Neural cell (in vitro differentiated cells): ENCODE results near the gene ITM2B. TPM values are rescaled to one million over a fixed set of nuclear protein-coding genes. Genes with fewer than 3 reads are reported as not detected.

ENCODE experiments used
- H2AFZ ChIP-seq: fragments of 200-600, 300-800 bp; sonication (generic), shearing (Covaris generic); 2 replicates; pipeline ENCODE4 v1.6.0; 2014; ENCODE audit warnings: low read depth, mild to moderate bottlenecking, antibody characterized with exemption, low read length, moderate library complexity
- H3F3A ChIP-seq: fragments of 200-600 bp; shearing (Covaris generic); 2 replicates; pipeline ENCODE4 v1.6.1; 2016; ENCODE audit warnings: mild to moderate bottlenecking, moderate library complexity, mixed read lengths, antibody characterized with exemption, low read length; ENCODE audit not compliant: insufficient read depth, poor library complexity, severe bottlenecking
- H3K27ac ChIP-seq: fragments of 200-600, 300-800 bp; sonication (generic), shearing (Covaris generic); 2 replicates; pipeline ENCODE4 v1.5.1; 2014; ENCODE audit warnings: mild to moderate bottlenecking, low read length, moderate library complexity
- H3K27me3 ChIP-seq: fragments of 300-800, 200-600 bp; sonication (generic), shearing (Covaris generic); 2 replicates; pipeline ENCODE4 v1.6.0; 2014; ENCODE audit warnings: mild to moderate bottlenecking, low read depth, low read length, moderate library complexity; ENCODE audit not compliant: insufficient read depth
- H3K36me3 ChIP-seq: fragments of 300-800, 200-600 bp; sonication (generic), shearing (Covaris generic); 2 replicates; pipeline ENCODE4 v1.5.1; 2014; ENCODE audit warnings: mild to moderate bottlenecking, antibody characterized with exemption, low read length, moderate library complexity; ENCODE audit not compliant: insufficient read depth
- H3K4me2 ChIP-seq: fragments of 300-800, 200-600 bp; sonication (generic), shearing (Covaris generic); 2 replicates; pipeline ENCODE4 v1.6.0; 2014; ENCODE audit warnings: mild to moderate bottlenecking, low read length
- H3K4me3 ChIP-seq: fragments of 300-800, 200-600 bp; sonication (generic), shearing (Covaris generic); 2 replicates; pipeline ENCODE4 v1.5.1; 2014; ENCODE audit warnings: mild to moderate bottlenecking, low read length, moderate library complexity
- H3K79me2 ChIP-seq: fragments of 200-600 bp; shearing (Covaris generic); replicated peaks from 2 replicates; pipeline ENCODE4 v1.6.0; 2014; ENCODE audit warnings: mild to moderate bottlenecking, low read length, moderate library complexity; ENCODE audit not compliant: insufficient read depth
- H3K9ac ChIP-seq: fragments of 300-800, 200-600 bp; sonication (generic), shearing (Covaris generic); 2 replicates; pipeline ENCODE4 v1.6.1; 2016; ENCODE audit warnings: mild to moderate bottlenecking, low read length, mixed read lengths
- H3K9me2 ChIP-seq: fragments of 200-600 bp; shearing (Covaris generic); 2 replicates; pipeline ENCODE4 v1.6.1; 2016; ENCODE audit warnings: mild to moderate bottlenecking, low read length, mixed read lengths; ENCODE audit not compliant: insufficient read depth
- H3K9me3 ChIP-seq: fragments of 200-600, 300-800 bp; sonication (generic), shearing (Covaris generic); 2 replicates; pipeline ENCODE4 v1.6.1; 2016; ENCODE audit warnings: mild to moderate bottlenecking, mixed run types, low read length, moderate library complexity, mixed read lengths
- H4K20me1 ChIP-seq: fragments of 200-600 bp; shearing (Covaris generic); 2 replicates; pipeline ENCODE4 v1.6.1; 2016; ENCODE audit warnings: mild to moderate bottlenecking, mixed run types; ENCODE audit not compliant: insufficient read depth
- EP300 ChIP-seq: fragments of 450-650 bp; conservative IDR thresholded peaks from 2 replicates; pipeline ENCODE4 v1.6.1; 2014; ENCODE audit warnings: antibody characterized with exemption, mild to moderate bottlenecking, moderate library complexity; ENCODE audit not compliant: poor library complexity, severe bottlenecking
- EZH2 ChIP-seq: fragments of 200-600, 300-800 bp; shearing (Covaris generic), sonication (generic); IDR thresholded peaks from 2 replicates; pipeline ENCODE4 v1.6.1; 2014; ENCODE audit warnings: antibody characterized with exemption, low read length, borderline replicate concordance, mild to moderate bottlenecking; ENCODE audit not compliant: insufficient read depth, poor library complexity, severe bottlenecking
- MXI1 ChIP-seq: fragments of 450-650 bp; conservative IDR thresholded peaks from 2 replicates; pipeline ENCODE4 v1.6.1; 2014; ENCODE audit warnings: antibody characterized with exemption, mild to moderate bottlenecking; ENCODE audit not compliant: poor library complexity, severe bottlenecking
- POLR2AphosphoS5 ChIP-seq: IDR thresholded peaks from 2 replicates; pipeline ENCODE4 v1.6.1; 2012
- RAD21 ChIP-seq: fragments of 450-650 bp; conservative IDR thresholded peaks from 2 replicates; pipeline ENCODE4 v1.6.1; 2014; ENCODE audit warnings: antibody characterized with exemption, mild to moderate bottlenecking, moderate library complexity
- SMC3 ChIP-seq: fragments of 450-650 bp; conservative IDR thresholded peaks from 2 replicates; pipeline ENCODE4 v1.6.1; 2014; ENCODE audit warnings: antibody characterized with exemption, mild to moderate bottlenecking, moderate library complexity; ENCODE audit not compliant: poor library complexity
- TAF1 ChIP-seq: IDR thresholded peaks from 2 replicates; pipeline ENCODE4 v1.6.1; 2012; ENCODE audit warnings: low read depth
- polyA plus RNA-seq: library from polyadenylated mRNA; depleted of rRNA; stranded (reverse); fragments of >200 nt; gene quantifications from 2 replicates; pipeline ENCODE4 v1.2.3, GENCODE V29; 2014
- TF ChIP-seq, protein P1 (sequence below): IDR thresholded peaks from 2 replicates; pipeline ENCODE4 v1.6.1; 2012; ENCODE audit warnings: borderline replicate concordance
- TF ChIP-seq, protein P2 (sequence below): fragments of 450-650 bp; IDR thresholded peaks from 2 replicates; pipeline ENCODE4 v1.5.1; 2014; ENCODE audit warnings: antibody characterized with exemption, mild to moderate bottlenecking, moderate library complexity; ENCODE audit not compliant: poor library complexity, severe bottlenecking

ITM2B gene
- polyA plus RNA-seq, 1 donor from 2014 or later, result 275 TPM

DNA sequence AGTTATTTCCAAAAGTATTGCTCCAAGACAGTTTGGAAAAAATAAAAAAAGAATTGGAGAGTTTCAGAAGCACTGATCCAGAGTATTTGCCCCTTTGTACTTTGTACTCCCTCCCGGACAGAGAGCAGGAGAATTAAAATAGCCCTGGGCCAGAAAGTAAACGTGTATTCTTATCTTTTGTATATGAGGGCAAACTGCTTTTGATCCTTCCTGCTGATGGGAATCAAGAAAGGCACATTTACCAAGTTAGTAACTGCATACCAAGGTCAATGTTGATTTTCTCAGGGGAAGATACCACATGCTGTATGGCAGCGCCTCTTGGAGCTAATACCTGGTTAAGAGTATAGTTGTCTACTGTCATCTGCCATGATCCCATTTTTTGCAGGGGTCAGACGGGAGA is 59.6 kb downstream of the ITM2B start:
- no peaks in the 10 kb centered on the region for H4K20me1 ChIP-seq
- H3K9me3 ChIP-seq, result no peaks in the 10 kb centered on the region
- H3K4me3 ChIP-seq, result no peak overlapping the region
- no peak overlapping the region for H3K4me2 ChIP-seq
- H3K36me3 ChIP-seq, result no peaks in the 10 kb centered on the region
- no peaks in the 10 kb centered on the region for H3K27me3 ChIP-seq
- H2AFZ ChIP-seq, result no peak overlapping the region
- no peaks in the 10 kb centered on the region for H3F3A ChIP-seq
- no peaks in the 10 kb centered on the region for H3K79me2 ChIP-seq
- no peak overlapping the region for H3K27ac ChIP-seq
- no peaks in the 10 kb centered on the region for H3K9me2 ChIP-seq
- TF ChIP-seq RAD21, result no peak
- TF ChIP-seq TAF1, result no peak
- no peak for TF ChIP-seq POLR2AphosphoS5
- TF ChIP-seq, protein P1, sequence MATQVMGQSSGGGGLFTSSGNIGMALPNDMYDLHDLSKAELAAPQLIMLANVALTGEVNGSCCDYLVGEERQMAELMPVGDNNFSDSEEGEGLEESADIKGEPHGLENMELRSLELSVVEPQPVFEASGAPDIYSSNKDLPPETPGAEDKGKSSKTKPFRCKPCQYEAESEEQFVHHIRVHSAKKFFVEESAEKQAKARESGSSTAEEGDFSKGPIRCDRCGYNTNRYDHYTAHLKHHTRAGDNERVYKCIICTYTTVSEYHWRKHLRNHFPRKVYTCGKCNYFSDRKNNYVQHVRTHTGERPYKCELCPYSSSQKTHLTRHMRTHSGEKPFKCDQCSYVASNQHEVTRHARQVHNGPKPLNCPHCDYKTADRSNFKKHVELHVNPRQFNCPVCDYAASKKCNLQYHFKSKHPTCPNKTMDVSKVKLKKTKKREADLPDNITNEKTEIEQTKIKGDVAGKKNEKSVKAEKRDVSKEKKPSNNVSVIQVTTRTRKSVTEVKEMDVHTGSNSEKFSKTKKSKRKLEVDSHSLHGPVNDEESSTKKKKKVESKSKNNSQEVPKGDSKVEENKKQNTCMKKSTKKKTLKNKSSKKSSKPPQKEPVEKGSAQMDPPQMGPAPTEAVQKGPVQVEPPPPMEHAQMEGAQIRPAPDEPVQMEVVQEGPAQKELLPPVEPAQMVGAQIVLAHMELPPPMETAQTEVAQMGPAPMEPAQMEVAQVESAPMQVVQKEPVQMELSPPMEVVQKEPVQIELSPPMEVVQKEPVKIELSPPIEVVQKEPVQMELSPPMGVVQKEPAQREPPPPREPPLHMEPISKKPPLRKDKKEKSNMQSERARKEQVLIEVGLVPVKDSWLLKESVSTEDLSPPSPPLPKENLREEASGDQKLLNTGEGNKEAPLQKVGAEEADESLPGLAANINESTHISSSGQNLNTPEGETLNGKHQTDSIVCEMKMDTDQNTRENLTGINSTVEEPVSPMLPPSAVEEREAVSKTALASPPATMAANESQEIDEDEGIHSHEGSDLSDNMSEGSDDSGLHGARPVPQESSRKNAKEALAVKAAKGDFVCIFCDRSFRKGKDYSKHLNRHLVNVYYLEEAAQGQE, result no peak
- no peak for TF ChIP-seq EP300
- no peak for TF ChIP-seq SMC3
- TF ChIP-seq, protein P2, sequence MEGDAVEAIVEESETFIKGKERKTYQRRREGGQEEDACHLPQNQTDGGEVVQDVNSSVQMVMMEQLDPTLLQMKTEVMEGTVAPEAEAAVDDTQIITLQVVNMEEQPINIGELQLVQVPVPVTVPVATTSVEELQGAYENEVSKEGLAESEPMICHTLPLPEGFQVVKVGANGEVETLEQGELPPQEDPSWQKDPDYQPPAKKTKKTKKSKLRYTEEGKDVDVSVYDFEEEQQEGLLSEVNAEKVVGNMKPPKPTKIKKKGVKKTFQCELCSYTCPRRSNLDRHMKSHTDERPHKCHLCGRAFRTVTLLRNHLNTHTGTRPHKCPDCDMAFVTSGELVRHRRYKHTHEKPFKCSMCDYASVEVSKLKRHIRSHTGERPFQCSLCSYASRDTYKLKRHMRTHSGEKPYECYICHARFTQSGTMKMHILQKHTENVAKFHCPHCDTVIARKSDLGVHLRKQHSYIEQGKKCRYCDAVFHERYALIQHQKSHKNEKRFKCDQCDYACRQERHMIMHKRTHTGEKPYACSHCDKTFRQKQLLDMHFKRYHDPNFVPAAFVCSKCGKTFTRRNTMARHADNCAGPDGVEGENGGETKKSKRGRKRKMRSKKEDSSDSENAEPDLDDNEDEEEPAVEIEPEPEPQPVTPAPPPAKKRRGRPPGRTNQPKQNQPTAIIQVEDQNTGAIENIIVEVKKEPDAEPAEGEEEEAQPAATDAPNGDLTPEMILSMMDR, result no peak
- no peak for TF ChIP-seq MXI1
- no peak for TF ChIP-seq EZH2
- H3K9ac ChIP-seq, result no peak overlapping the region

DNA sequence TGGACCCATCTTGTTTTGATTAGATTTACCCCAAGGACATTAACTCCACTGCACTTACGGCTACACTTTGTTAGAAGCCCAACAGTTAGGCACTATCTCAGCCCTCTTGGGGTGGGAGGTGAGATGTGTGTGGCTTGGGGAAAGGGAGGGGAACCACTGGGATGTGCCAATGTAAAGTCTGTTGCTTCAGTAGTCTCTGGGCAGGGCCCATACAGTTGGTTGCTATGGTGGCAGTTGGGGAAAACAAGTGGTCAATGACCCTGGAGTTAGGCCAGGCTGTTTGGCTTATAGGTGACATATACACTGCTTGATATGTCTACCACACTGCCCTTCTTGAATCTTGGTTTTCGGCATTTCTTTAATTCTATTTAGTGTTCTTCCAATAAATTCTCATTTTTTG is 61.6 kb downstream of the ITM2B start:
- TF ChIP-seq MXI1, result no peak
- Histone ChIP-seq H2AFZ (no peak overlapping the region), H3K79me2 (no peaks in the 10 kb centered on the region), H3K9me3 (no peaks in the 10 kb centered on the region), H3K36me3 (no peaks in the 10 kb centered on the region), H3K4me3 (no peak overlapping the region), H3F3A (no peaks in the 10 kb centered on the region), H4K20me1 (no peaks in the 10 kb centered on the region), H3K27ac (no peak overlapping the region), H3K9ac (no peak overlapping the region), H3K9me2 (no peaks in the 10 kb centered on the region), H3K4me2 (no peak overlapping the region), H3K27me3 (no peaks in the 10 kb centered on the region)

DNA sequence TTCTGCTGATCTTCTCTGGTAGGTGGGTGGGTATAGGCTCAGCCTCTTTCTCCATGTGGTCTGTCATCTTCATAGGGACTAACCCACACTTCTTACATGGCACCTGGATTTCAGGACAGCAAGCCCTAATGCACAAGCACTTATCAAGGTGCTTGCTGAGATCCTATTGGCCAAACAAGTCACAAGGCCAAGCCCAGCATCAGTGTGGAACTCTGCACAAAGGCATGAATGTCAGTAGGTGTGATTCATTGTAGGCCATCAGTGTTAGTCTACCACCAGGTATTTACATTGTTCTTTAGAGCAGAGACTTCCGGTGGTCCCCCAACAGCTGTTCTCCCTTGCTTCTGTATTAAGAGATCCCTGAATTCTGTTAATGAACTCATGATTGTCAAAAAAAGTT is 62.3 kb downstream of the ITM2B start:
- Histone ChIP-seq H2AFZ (no peak overlapping the region), H3K27me3 (no peaks in the 10 kb centered on the region), H3K36me3 (no peaks in the 10 kb centered on the region)

More for the DNA sequence above, 62.3 kb downstream of the ITM2B start:
- no peaks in the 10 kb centered on the region for H3K9me2 ChIP-seq
- H3K4me2 ChIP-seq, result no peak overlapping the region
- H3F3A ChIP-seq, result no peaks in the 10 kb centered on the region
- H3K9me3 ChIP-seq, result no peaks in the 10 kb centered on the region
- no peak overlapping the region for H3K27ac ChIP-seq
- no peak for TF ChIP-seq EP300
- no peak for TF ChIP-seq SMC3
- TF ChIP-seq, protein P2, result no peak
- TF ChIP-seq MXI1, result no peak
- H3K9ac ChIP-seq, result no peak overlapping the region
- no peak overlapping the region for H3K4me3 ChIP-seq
- no peaks in the 10 kb centered on the region for H3K79me2 ChIP-seq
- H4K20me1 ChIP-seq, result no peaks in the 10 kb centered on the region
